Liver (tissue), 9 donors: ENCODE data around the gene ADGRD1. TPM values are rescaled to one million over a fixed set of nuclear protein-coding genes. Genes with fewer than 3 reads are reported as not detected.

ENCODE experiments used
- DNase-seq: peaks from one replicate; pipeline ENCODE4 v3.0.0-alpha.2; 2017; ENCODE audit warnings: low spot score
- H3K27ac ChIP-seq, 2 donors: one replicate each; pipeline ENCODE4 v1.7.0; 2013; ENCODE audit warnings: inconsistent platforms in 2 of 2, low read length in 2 of 2, control low read depth in 1 of 2, low read depth in 1 of 2, mild to moderate bottlenecking in 1 of 2
- H3K27me3 ChIP-seq, 4 donors: one replicate each; pipeline versions ENCODE4 v1.6.1 to v1.7.0; 2013; ENCODE audit warnings: low read length in 3 of 4, inconsistent platforms in 1 of 4, mild to moderate bottlenecking in 1 of 4, moderate library complexity in 1 of 4; ENCODE audit not compliant: control insufficient read depth in 4 of 4, insufficient read depth in 4 of 4
- H3K36me3 ChIP-seq, 4 donors: one replicate each; pipeline versions ENCODE4 v1.6.1 to v1.7.0; 2013; ENCODE audit warnings: low read length in 3 of 4, mild to moderate bottlenecking in 3 of 4, low read depth in 1 of 4, moderate library complexity in 1 of 4; ENCODE audit not compliant: control insufficient read depth in 4 of 4, insufficient read depth in 3 of 4
- H3K4me1 ChIP-seq, 4 donors: one replicate each; pipeline versions ENCODE4 v1.6.1 to v1.7.0; 2013; ENCODE audit warnings: low read length in 3 of 4, mild to moderate bottlenecking in 3 of 4, moderate library complexity in 1 of 4; ENCODE audit not compliant: control insufficient read depth in 4 of 4, insufficient read depth in 4 of 4
- H3K4me3 ChIP-seq, 3 donors: one replicate each; pipeline versions ENCODE4 v1.6.1 to v1.7.0; 2013; ENCODE audit warnings: low read length in 3 of 3, control low read depth in 1 of 3, low read depth in 1 of 3, mild to moderate bottlenecking in 1 of 3
- H3K9ac ChIP-seq, 2 donors: one replicate each; pipeline ENCODE4 v1.7.0; 2013; ENCODE audit warnings: low read length in 2 of 2, mild to moderate bottlenecking in 2 of 2, moderate library complexity in 2 of 2, control low read depth in 1 of 2, low read depth in 1 of 2
- H3K9me3 ChIP-seq, 4 donors: one replicate each; pipeline versions ENCODE4 v1.6.1 to v1.7.0; 2013; ENCODE audit warnings: low read length in 3 of 4; ENCODE audit not compliant: control insufficient read depth in 4 of 4
- ATF3 ChIP-seq: IDR thresholded peaks from 2 replicates; pipeline ENCODE4 v1.6.1; 2016; ENCODE audit warnings: antibody characterized with exemption
- EGR1 ChIP-seq, 2 donors: IDR thresholded peaks; 2 replicates each; pipeline ENCODE4 v1.6.1; 2016 to 2018; ENCODE audit warnings: antibody characterized with exemption in 2 of 2, low read depth in 2 of 2
- FOXA1 ChIP-seq: IDR thresholded peaks from 2 replicates; pipeline ENCODE4 v1.6.1; 2016; ENCODE audit warnings: antibody characterized with exemption
- FOXA2 ChIP-seq: IDR thresholded peaks from 2 replicates; pipeline ENCODE4 v1.6.1; 2016; ENCODE audit warnings: antibody characterized with exemption
- GABPA ChIP-seq, 2 donors: IDR thresholded peaks in 1 of 2; conservative IDR thresholded peaks in 1 of 2; 2 replicates each; pipeline ENCODE4 v1.6.1; 2016; ENCODE audit warnings: antibody characterized with exemption in 2 of 2, mild to moderate bottlenecking in 1 of 2, moderate library complexity in 1 of 2
- HNF4A ChIP-seq, 2 donors: conservative IDR thresholded peaks; 2 replicates each; pipeline ENCODE4 v1.6.1; 2016; ENCODE audit warnings: antibody characterized with exemption in 2 of 2, mild to moderate bottlenecking in 2 of 2
- HNF4G ChIP-seq: IDR thresholded peaks from 2 replicates; pipeline ENCODE4 v1.6.1; 2016; ENCODE audit warnings: antibody characterized with exemption
- JUND ChIP-seq, 2 donors: IDR thresholded peaks; 2 replicates each; pipeline ENCODE4 v1.6.1; 2016; ENCODE audit warnings: antibody characterized with exemption in 2 of 2
- MAX ChIP-seq: IDR thresholded peaks from 2 replicates; pipeline ENCODE4 v1.6.1; 2016; ENCODE audit warnings: antibody characterized with exemption
- NR2F2 ChIP-seq: IDR thresholded peaks from 2 replicates; pipeline ENCODE4 v1.6.1; 2016; ENCODE audit warnings: antibody characterized with exemption
- RAD21 ChIP-seq, 2 donors: IDR thresholded peaks; 2 replicates each; pipeline ENCODE4 v1.6.1; 2016; ENCODE audit warnings: antibody characterized with exemption in 2 of 2, mild to moderate bottlenecking in 2 of 2
- REST ChIP-seq: IDR thresholded peaks from 2 replicates; pipeline ENCODE4 v1.6.1; 2016; ENCODE audit warnings: antibody characterized with exemption, mild to moderate bottlenecking
- RXRA ChIP-seq, 2 donors: IDR thresholded peaks; 2 replicates each; pipeline ENCODE4 v1.6.1; 2017 to 2018; ENCODE audit warnings: antibody characterized with exemption in 2 of 2, mild to moderate bottlenecking in 1 of 2
- SP1 ChIP-seq: IDR thresholded peaks from 2 replicates; pipeline ENCODE4 v1.6.1; 2018; ENCODE audit warnings: antibody characterized with exemption, mild to moderate bottlenecking
- TAF1 ChIP-seq: conservative IDR thresholded peaks from 2 replicates; pipeline ENCODE4 v1.6.1; 2016; ENCODE audit warnings: antibody characterized with exemption, mild to moderate bottlenecking
- YY1 ChIP-seq: IDR thresholded peaks from 2 replicates; pipeline ENCODE4 v1.6.1; 2016; ENCODE audit warnings: antibody characterized with exemption, mild to moderate bottlenecking
- WGBS: extraction: QIAGEN DNeasy Blood & Tissue Kit; methylation state at CpG from one replicate; pipeline ENCODE4 v1.1.7; 2013; 5-methylcytosine and 5-hydroxymethylcytosine counted together
- polyA plus RNA-seq, 2 donors: library from polyadenylated mRNA; stranded (reverse) in 1 of 2; unstranded in 1 of 2; fragments of 200-250 nt in 1 of 2; fragments of >200 nt in 1 of 2; fragmentation: Nextera tagmentation in 1 of 2; extraction: Ambion mirVana in 1 of 2; gene quantifications; one replicate each; pipeline versions ENCODE4 v1.2.1 to v1.2.3, GENCODE V29; 2013 to 2015
- total RNA-seq, 2 donors: library from RNA; depleted of rRNA; stranded (reverse); fragments of >200 nt; gene quantifications; one replicate each; pipeline ENCODE4 v1.2.3, GENCODE V29; 2014
- TF ChIP-seq, protein P1 (sequence below): IDR thresholded peaks from 2 replicates; pipeline ENCODE4 v1.6.1; 2016; ENCODE audit warnings: antibody characterized with exemption
- TF ChIP-seq, protein P2 (sequence below): fragments of 150-350 bp; IDR thresholded peaks from 2 replicates; pipeline ENCODE4 v1.5.1; 2017; ENCODE audit warnings: improper control_type of control experiment, low read depth, low read length; ENCODE audit not compliant: missing input control
- donor health status: healthy.
- donor health status: healthy.
- donor health status: healthy.
- donor health status: healthy.
- donor health status: healthy.

Gene ADGRD1
- total and polyA plus RNA-seq, 4 donors = 2.7 to 7.1 (median 4.6) TPM

- no peak overlapping the region for H3K9ac ChIP-seq
- WGBS = 79% methylated on average over 1 of the region's 1 CpG
- TF ChIP-seq, protein P1, sequence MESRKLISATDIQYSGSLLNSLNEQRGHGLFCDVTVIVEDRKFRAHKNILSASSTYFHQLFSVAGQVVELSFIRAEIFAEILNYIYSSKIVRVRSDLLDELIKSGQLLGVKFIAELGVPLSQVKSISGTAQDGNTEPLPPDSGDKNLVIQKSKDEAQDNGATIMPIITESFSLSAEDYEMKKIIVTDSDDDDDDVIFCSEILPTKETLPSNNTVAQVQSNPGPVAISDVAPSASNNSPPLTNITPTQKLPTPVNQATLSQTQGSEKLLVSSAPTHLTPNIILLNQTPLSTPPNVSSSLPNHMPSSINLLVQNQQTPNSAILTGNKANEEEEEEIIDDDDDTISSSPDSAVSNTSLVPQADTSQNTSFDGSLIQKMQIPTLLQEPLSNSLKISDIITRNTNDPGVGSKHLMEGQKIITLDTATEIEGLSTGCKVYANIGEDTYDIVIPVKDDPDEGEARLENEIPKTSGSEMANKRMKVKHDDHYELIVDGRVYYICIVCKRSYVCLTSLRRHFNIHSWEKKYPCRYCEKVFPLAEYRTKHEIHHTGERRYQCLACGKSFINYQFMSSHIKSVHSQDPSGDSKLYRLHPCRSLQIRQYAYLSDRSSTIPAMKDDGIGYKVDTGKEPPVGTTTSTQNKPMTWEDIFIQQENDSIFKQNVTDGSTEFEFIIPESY = no peak
- no peak for TF ChIP-seq REST
- TF ChIP-seq FOXA2 = no peak
- TF ChIP-seq HNF4A (conservative IDR thresholded peaks at IDR 0.05) = no peak
- TF ChIP-seq FOXA1 = no peak
- TF ChIP-seq NR2F2 = no peak
- TF ChIP-seq GABPA (IDR thresholded peaks at IDR 0.05 in 1 of 2, conservative IDR thresholded peaks at IDR 0.05 in 1 of 2) = no peak
- no peak for TF ChIP-seq RAD21 (IDR thresholded peaks at IDR 0.05)
- TF ChIP-seq RXRA (IDR thresholded peaks at IDR 0.05) = no peak
- no peak for TF ChIP-seq MAX
- no peak for TF ChIP-seq HNF4G
- TF ChIP-seq YY1 = no peak
- TF ChIP-seq EGR1 (IDR thresholded peaks at IDR 0.05; ENCODE audit: low read depth in 2 of 2) = no peak
- TF ChIP-seq SP1 = no peak
- TF ChIP-seq JUND (IDR thresholded peaks at IDR 0.05) = no peak
- no peak for TF ChIP-seq ATF3
- TF ChIP-seq, protein P2, sequence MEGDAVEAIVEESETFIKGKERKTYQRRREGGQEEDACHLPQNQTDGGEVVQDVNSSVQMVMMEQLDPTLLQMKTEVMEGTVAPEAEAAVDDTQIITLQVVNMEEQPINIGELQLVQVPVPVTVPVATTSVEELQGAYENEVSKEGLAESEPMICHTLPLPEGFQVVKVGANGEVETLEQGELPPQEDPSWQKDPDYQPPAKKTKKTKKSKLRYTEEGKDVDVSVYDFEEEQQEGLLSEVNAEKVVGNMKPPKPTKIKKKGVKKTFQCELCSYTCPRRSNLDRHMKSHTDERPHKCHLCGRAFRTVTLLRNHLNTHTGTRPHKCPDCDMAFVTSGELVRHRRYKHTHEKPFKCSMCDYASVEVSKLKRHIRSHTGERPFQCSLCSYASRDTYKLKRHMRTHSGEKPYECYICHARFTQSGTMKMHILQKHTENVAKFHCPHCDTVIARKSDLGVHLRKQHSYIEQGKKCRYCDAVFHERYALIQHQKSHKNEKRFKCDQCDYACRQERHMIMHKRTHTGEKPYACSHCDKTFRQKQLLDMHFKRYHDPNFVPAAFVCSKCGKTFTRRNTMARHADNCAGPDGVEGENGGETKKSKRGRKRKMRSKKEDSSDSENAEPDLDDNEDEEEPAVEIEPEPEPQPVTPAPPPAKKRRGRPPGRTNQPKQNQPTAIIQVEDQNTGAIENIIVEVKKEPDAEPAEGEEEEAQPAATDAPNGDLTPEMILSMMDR = no peak
- no peak for TF ChIP-seq TAF1
These were observed 213.0 kb downstream of the ADGRD1 start for GRCh38 chr12:131166717-131167116.

More at GRCh38 chr12:131166717-131167116, 213.0 kb downstream of the ADGRD1 start:
- Histone ChIP-seq H3K4me3 (no peak overlapping the region), H3K4me1 (no peaks in the 10 kb centered on the region), H3K9me3 (no peaks in the 10 kb centered on the region), H3K27me3 (peaks cover 0 to 7% (median 0%) of the 10 kb centered on the region in 4 donors), H3K27ac (no peak overlapping the region), H3K36me3 (no peaks in the 10 kb centered on the region)
- no peak for DNase-seq
